SK-N-SH (cell line): ENCODE data around the gene HMGXB4. TPM values are rescaled to one million over a fixed set of nuclear protein-coding genes. Genes with fewer than 3 reads are reported as not detected.

Experiments used
- CTCF ChIA-PET: fragments of 300-600, 350-600 bp; formaldehyde crosslinking; extraction: SDS; loops from one replicate; lab custom pipeline; 2021; lab: Yijun Ruan, JAX
- POLR2A ChIA-PET: fragments of 350-600 bp; sonication (Branson Sonifier 250); formaldehyde crosslinking; extraction: SDS; loops from one replicate; lab custom pipeline; 2020; ENCODE audit warnings: antibody characterized with exemption, inconsistent platforms; lab: Yijun Ruan, JAX
- DNase-seq: peaks from one replicate; pipeline ENCODE4 v3.0.0; 2012
- H2AFZ ChIP-seq: fragments of 200-600 bp; sonication (generic); 2 replicates; pipeline ENCODE4 v1.8.1; 2016; ENCODE audit warnings: antibody characterized with exemption, mild to moderate bottlenecking, low read depth
- H3F3A ChIP-seq: fragments of 200-600 bp; sonication (generic); replicated peaks from 2 replicates; pipeline ENCODE3; 2016; ENCODE audit warnings: antibody characterized with exemption, mild to moderate bottlenecking; ENCODE audit not compliant: insufficient read depth
- H3K27ac ChIP-seq, 2 experiments: fragments of 200-500 bp in 1 of 2; fragments of 200-600 bp in 1 of 2; sonication (Bioruptor generic) in 1 of 2; sonication (generic), shearing (Covaris generic) in 1 of 2; 2 replicates each; pipeline versions ENCODE4 v1.5.1 to v1.6.1; 2014 to 2016; ENCODE audit warnings: low read depth in 2 of 2, inconsistent platforms in 1 of 2, low read length in 1 of 2, mild to moderate bottlenecking in 1 of 2, mixed read lengths in 1 of 2
- H3K27me3 ChIP-seq: fragments of 200-600 bp; sonication (generic), shearing (Covaris generic); 2 replicates; pipeline ENCODE4 v1.6.1; 2016; ENCODE audit warnings: mixed run types; ENCODE audit not compliant: insufficient read depth
- H3K36me3 ChIP-seq, 2 experiments: fragments of 200-500 bp in 1 of 2; fragments of 200-600 bp in 1 of 2; sonication (Bioruptor generic) in 1 of 2; sonication (generic) in 1 of 2; replicated peaks in 1 of 2; 2 replicates each; pipeline versions ENCODE3 to v1.5.1; 2014 to 2016; ENCODE audit warnings: low read length in 1 of 2, mild to moderate bottlenecking in 1 of 2; ENCODE audit not compliant: insufficient read depth in 2 of 2, control insufficient read depth in 1 of 2
- H3K4me1 ChIP-seq, 2 experiments: fragments of 200-500 bp in 1 of 2; fragments of 200-600 bp in 1 of 2; sonication (Bioruptor generic) in 1 of 2; sonication (generic), shearing (Covaris generic) in 1 of 2; 2 replicates each; pipeline versions ENCODE4 v1.5.1 to v1.6.1; 2014 to 2016; ENCODE audit warnings: low read depth in 1 of 2, low read length in 1 of 2, mixed run types in 1 of 2; ENCODE audit not compliant: insufficient read depth in 2 of 2, control insufficient read depth in 1 of 2
- H3K4me2 ChIP-seq: fragments of 200-600 bp; sonication (generic), shearing (Covaris generic); 2 replicates; pipeline ENCODE4 v1.6.1; 2017; ENCODE audit warnings: mixed run types
- H3K4me3 ChIP-seq, 2 experiments: fragments of 200-500 bp in 1 of 2; fragments of 200-600 bp in 1 of 2; sonication (Bioruptor generic) in 1 of 2; sonication (generic), shearing (Covaris generic) in 1 of 2; 2 replicates each; pipeline versions ENCODE4 v1.5.1 to v1.8.1; 2014 to 2016; ENCODE audit warnings: low read depth in 2 of 2, inconsistent platforms in 1 of 2, low read length in 1 of 2, mild to moderate bottlenecking in 1 of 2, mixed read lengths in 1 of 2, moderate library complexity in 1 of 2
- H3K79me2 ChIP-seq: fragments of 200-600 bp; sonication (generic); 2 replicates; pipeline ENCODE4 v1.8.1; 2017; ENCODE audit warnings: mild to moderate bottlenecking; ENCODE audit not compliant: insufficient read depth
- H3K9ac ChIP-seq: fragments of 200-600 bp; sonication (generic); 2 replicates; pipeline ENCODE4 v1.6.1; 2017; ENCODE audit warnings: mixed run types
- H3K9me2 ChIP-seq: fragments of 200-600 bp; sonication (generic); 2 replicates; pipeline ENCODE4 v1.6.1; 2017; ENCODE audit warnings: mixed run types
- H3K9me3 ChIP-seq: fragments of 200-600 bp; sonication (generic); 2 replicates; pipeline ENCODE4 v1.6.1; 2017; ENCODE audit warnings: mixed run types, mild to moderate bottlenecking, moderate library complexity
- H4K20me1 ChIP-seq: fragments of 200-600 bp; sonication (generic); 2 replicates; pipeline ENCODE4 v1.6.1; 2017; ENCODE audit warnings: mild to moderate bottlenecking, mixed run types; ENCODE audit not compliant: insufficient read depth
- CHD2 ChIP-seq: fragments of 150-350 bp; IDR thresholded peaks from 2 replicates; pipeline ENCODE4 v1.6.1; 2018; ENCODE audit warnings: low read length; ENCODE audit not compliant: partially characterized antibody
- EP300 ChIP-seq, 2 experiments: IDR thresholded peaks; 2 replicates each; pipeline versions ENCODE4 v1.4.0 to v1.6.1; 2012; ENCODE audit warnings: borderline replicate concordance in 1 of 2, low read depth in 1 of 2, low read length in 1 of 2
- EZH2phosphoT487 ChIP-seq: fragments of 200-600 bp; sonication (generic); IDR thresholded peaks from 2 replicates; pipeline ENCODE4 v1.6.1; 2017; ENCODE audit warnings: low read depth, mixed run types, mild to moderate bottlenecking, antibody characterized with exemption, moderate library complexity, borderline replicate concordance
- FOSL2 ChIP-seq: IDR thresholded peaks from 2 replicates; pipeline ENCODE4 v1.4.0; 2012; ENCODE audit warnings: low read depth, mild to moderate bottlenecking, moderate library complexity, borderline replicate concordance
- FOXM1 ChIP-seq: IDR thresholded peaks from 2 replicates; pipeline ENCODE4 v1.4.0; 2012; ENCODE audit warnings: low read depth, mild to moderate bottlenecking
- MXI1 ChIP-seq: IDR thresholded peaks from 2 replicates; pipeline ENCODE4 v1.6.1; 2012; ENCODE audit warnings: mild to moderate bottlenecking, low read depth, low read length, improper control_type of control experiment
- NRF1 ChIP-seq: IDR thresholded peaks from 2 replicates; pipeline ENCODE4 v1.6.1; 2012; ENCODE audit warnings: low read depth, mild to moderate bottlenecking, low read length
- POLR2AphosphoS5 ChIP-seq: IDR thresholded peaks from 2 replicates; pipeline ENCODE4 v1.6.1; 2012; ENCODE audit warnings: low read depth, low read length
- RAD21 ChIP-seq: IDR thresholded peaks from 2 replicates; pipeline ENCODE4 v1.6.1; 2012; ENCODE audit warnings: mild to moderate bottlenecking, low read length
- RCOR1 ChIP-seq: fragments of 150-350 bp; IDR thresholded peaks from 2 replicates; pipeline ENCODE4 v1.6.1; 2017; ENCODE audit warnings: antibody characterized with exemption, low read length
- RXRA ChIP-seq: IDR thresholded peaks from 2 replicates; pipeline ENCODE4 v1.4.0; 2012; ENCODE audit warnings: low read depth, mild to moderate bottlenecking, borderline replicate concordance
- SMC3 ChIP-seq: IDR thresholded peaks from 2 replicates; pipeline ENCODE4 v1.6.1; 2012; ENCODE audit warnings: low read depth, low read length, improper control_type of control experiment
- WGBS: methylation state at CpG from one replicate; pipeline ENCODE4 v1.1.6; 2017; ENCODE audit warnings: low lambda C conversion rate; 5-methylcytosine and 5-hydroxymethylcytosine counted together
- polyA plus RNA-seq, 3 experiments: library from polyadenylated mRNA; depleted of rRNA; stranded (reverse); fragments of >200 nt; gene quantifications; 2 replicates each; pipeline ENCODE4 v1.2.3, GENCODE V29; 2012
- TF ChIP-seq, protein P1 (sequence below): fragments of 200-600 bp; sonication (generic); IDR thresholded peaks from 2 replicates; pipeline ENCODE4 v1.6.1; 2017; ENCODE audit warnings: antibody characterized with exemption, mild to moderate bottlenecking, moderate library complexity
- TF ChIP-seq, protein P2 (sequence below): IDR thresholded peaks from 2 replicates; pipeline ENCODE4 v1.4.0; 2012; ENCODE audit warnings: low read depth, borderline replicate concordance

HMGXB4 gene
- polyA plus RNA-seq, 1 of the 3 experiments (the other 2 are of a cell fraction), result 16.5 TPM

DNA sequence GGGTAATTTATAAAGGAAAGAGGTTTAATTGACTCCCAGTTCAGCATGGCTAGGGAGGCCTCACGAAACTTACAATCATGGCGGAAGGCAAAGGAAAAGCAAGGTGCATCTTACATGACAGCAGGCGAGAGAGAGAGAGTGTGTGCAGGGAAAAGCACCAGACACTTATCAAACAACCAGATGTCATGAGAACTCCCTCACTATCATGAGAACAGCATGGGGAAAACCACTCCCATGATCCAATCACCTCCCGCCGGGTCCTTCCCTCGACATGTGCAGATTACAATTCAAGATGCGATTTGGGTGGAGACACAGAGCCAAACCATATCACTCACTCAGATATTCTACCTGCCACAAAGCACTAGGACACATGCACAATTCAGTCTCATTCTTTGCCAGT is 48.1 kb upstream of the HMGXB4 start:
- Histone ChIP-seq H3K27ac (no peak overlapping the region), H3K36me3 (no peaks in the 10 kb centered on the region), H3K79me2 (no peaks in the 10 kb centered on the region), H3K9me3 (no peaks in the 10 kb centered on the region), H3K9ac (no peak overlapping the region), H3K4me2 (no peak overlapping the region), H2AFZ (no peak overlapping the region), H3K9me2 (no peaks in the 10 kb centered on the region), H4K20me1 (no peaks in the 10 kb centered on the region), H3K4me1 (no peaks in the 10 kb centered on the region), H3K4me3 (no peak overlapping the region), H3K27me3 (no peaks in the 10 kb centered on the region; the same call in 1 of the 2 replicates), H3F3A (no peaks in the 10 kb centered on the region)
- no peak for DNase-seq
- POLR2A ChIA-PET, result no interaction called here
- CTCF ChIA-PET, result interaction anchor here (2.7 kb wide), 1 partner anchor 22 kb away, joined by 6 read pairs; no protein-coding TSS in a partner anchor
- no peak for TF ChIP-seq SMC3
- TF ChIP-seq, protein P1, sequence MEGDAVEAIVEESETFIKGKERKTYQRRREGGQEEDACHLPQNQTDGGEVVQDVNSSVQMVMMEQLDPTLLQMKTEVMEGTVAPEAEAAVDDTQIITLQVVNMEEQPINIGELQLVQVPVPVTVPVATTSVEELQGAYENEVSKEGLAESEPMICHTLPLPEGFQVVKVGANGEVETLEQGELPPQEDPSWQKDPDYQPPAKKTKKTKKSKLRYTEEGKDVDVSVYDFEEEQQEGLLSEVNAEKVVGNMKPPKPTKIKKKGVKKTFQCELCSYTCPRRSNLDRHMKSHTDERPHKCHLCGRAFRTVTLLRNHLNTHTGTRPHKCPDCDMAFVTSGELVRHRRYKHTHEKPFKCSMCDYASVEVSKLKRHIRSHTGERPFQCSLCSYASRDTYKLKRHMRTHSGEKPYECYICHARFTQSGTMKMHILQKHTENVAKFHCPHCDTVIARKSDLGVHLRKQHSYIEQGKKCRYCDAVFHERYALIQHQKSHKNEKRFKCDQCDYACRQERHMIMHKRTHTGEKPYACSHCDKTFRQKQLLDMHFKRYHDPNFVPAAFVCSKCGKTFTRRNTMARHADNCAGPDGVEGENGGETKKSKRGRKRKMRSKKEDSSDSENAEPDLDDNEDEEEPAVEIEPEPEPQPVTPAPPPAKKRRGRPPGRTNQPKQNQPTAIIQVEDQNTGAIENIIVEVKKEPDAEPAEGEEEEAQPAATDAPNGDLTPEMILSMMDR, result no peak
- TF ChIP-seq FOXM1, result no peak
- 50% methylated on average over 7 of the region's 7 CpGs for WGBS

DNA sequence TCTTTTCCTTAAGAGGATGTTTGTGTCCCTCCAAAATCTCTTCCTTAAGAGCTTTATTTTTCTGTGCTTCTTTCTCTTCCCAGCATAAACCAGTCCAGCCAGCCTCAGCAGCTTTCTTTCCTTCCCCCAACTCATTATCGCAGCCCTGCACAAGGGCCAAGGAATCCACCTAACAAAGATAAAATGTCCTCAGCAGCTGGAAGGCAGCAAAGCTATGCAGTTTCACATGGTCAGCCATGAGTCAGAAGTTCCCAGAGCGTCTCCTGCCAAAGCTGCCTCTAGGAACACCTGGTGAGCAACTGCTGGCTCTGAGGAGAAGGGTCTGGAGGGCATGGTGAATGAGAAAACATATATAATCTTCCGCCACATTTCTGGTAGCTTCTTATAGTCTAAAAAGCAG is 45.3 kb upstream of the HMGXB4 start:
- Histone ChIP-seq H3K36me3 (no peaks in the 10 kb centered on the region), H3K9ac (no peak overlapping the region), H3K27ac (no peak overlapping the region), H3K4me3 (no peak overlapping the region), H2AFZ (no peak overlapping the region), H3K4me2 (no peak overlapping the region), H3K4me1 (no peaks in the 10 kb centered on the region), H3K9me2 (no peaks in the 10 kb centered on the region), H3F3A (no peaks in the 10 kb centered on the region), H3K27me3 (no peaks in the 10 kb centered on the region; the same call in 1 of the 2 replicates), H3K79me2 (no peaks in the 10 kb centered on the region), H4K20me1 (no peaks in the 10 kb centered on the region), H3K9me3 (no peaks in the 10 kb centered on the region)
- POLR2A ChIA-PET, result no interaction called here
- 30% methylated on average over 3 of the region's 3 CpGs for WGBS
- TF ChIP-seq FOXM1 (no peak), NRF1 (no peak), MXI1 (no peak), RXRA (no peak), POLR2AphosphoS5 (no peak), CHD2 (no peak), FOSL2 (no peak), EP300 (IDR thresholded peaks at IDR 0.05; ENCODE audit: borderline replicate concordance in 1 of 2, low read depth in 1 of 2, low read length in 1 of 2) (no peak), RCOR1 (no peak), EZH2phosphoT487 (no peak), RAD21 (no peak)
- TF ChIP-seq, protein P1, result no peak
- TF ChIP-seq, protein P2, sequence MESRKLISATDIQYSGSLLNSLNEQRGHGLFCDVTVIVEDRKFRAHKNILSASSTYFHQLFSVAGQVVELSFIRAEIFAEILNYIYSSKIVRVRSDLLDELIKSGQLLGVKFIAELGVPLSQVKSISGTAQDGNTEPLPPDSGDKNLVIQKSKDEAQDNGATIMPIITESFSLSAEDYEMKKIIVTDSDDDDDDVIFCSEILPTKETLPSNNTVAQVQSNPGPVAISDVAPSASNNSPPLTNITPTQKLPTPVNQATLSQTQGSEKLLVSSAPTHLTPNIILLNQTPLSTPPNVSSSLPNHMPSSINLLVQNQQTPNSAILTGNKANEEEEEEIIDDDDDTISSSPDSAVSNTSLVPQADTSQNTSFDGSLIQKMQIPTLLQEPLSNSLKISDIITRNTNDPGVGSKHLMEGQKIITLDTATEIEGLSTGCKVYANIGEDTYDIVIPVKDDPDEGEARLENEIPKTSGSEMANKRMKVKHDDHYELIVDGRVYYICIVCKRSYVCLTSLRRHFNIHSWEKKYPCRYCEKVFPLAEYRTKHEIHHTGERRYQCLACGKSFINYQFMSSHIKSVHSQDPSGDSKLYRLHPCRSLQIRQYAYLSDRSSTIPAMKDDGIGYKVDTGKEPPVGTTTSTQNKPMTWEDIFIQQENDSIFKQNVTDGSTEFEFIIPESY, result no peak
- DNase-seq, result no peak
- CTCF ChIA-PET, result interaction anchor here (0.9 to 2.7 kb wide), 2 partner anchors 19 to 20 kb away, joined by 3 to 6 read pairs; no protein-coding TSS in a partner anchor
